Measurements from ENCODE around the gene SIRT7.

SIRT7 gene, protein sequence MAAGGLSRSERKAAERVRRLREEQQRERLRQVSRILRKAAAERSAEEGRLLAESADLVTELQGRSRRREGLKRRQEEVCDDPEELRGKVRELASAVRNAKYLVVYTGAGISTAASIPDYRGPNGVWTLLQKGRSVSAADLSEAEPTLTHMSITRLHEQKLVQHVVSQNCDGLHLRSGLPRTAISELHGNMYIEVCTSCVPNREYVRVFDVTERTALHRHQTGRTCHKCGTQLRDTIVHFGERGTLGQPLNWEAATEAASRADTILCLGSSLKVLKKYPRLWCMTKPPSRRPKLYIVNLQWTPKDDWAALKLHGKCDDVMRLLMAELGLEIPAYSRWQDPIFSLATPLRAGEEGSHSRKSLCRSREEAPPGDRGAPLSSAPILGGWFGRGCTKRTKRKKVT
- 69.7 to 83.5 (median 76.2) reads per million in 4 experiments for total RNA-seq

DNA sequence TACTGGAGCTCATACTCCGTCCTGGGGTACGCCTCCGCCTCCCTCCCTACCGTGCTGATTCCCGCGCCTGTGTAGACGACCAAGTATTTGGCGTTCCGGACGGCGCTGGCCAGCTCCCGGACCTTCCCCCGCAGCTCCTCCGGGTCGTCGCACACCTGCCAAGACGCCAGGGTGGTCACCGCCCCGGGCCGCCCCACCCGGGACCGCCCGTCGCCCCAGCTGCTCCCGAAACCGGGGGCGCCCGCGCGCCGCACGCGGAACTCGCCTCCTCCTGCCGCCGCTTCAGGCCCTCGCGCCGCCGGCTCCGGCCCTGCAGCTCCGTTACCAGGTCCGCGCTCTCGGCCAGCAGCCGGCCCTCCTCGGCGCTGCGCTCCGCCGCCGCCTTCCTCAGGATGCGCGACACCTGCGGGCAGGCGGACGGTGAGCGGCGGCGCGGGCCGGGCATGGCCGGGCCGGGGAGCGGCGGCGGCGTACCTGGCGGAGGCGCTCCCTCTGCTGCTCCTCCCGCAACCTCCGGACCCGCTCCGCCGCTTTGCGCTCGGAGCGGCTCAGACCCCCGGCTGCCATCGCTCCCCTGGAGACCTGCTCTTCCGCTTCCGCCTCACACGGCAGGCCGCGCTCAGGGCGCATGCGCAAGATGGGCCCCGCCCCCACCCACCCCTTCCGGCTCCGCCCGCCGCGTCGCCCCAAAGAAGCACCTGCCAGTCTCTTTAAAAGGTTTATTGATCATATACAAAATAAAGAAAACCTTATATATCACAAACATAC is at the start of gene SIRT7:
SIRT7 (minus strand) TSS at position 612 of the 768 bp plus-strand sequence; CDS start at position 567, 45 bp downstream.
- peak; percentile 88 for DNase-seq

GRCh38 chr17:81967244-81967532 is 49.2 kb upstream of the SIRT7 start:
- DNase-seq: no peak

GRCh38 chr17:81966343-81967243 is 48.6 kb upstream of the SIRT7 start:
- DNase-seq: no peak

DNA sequence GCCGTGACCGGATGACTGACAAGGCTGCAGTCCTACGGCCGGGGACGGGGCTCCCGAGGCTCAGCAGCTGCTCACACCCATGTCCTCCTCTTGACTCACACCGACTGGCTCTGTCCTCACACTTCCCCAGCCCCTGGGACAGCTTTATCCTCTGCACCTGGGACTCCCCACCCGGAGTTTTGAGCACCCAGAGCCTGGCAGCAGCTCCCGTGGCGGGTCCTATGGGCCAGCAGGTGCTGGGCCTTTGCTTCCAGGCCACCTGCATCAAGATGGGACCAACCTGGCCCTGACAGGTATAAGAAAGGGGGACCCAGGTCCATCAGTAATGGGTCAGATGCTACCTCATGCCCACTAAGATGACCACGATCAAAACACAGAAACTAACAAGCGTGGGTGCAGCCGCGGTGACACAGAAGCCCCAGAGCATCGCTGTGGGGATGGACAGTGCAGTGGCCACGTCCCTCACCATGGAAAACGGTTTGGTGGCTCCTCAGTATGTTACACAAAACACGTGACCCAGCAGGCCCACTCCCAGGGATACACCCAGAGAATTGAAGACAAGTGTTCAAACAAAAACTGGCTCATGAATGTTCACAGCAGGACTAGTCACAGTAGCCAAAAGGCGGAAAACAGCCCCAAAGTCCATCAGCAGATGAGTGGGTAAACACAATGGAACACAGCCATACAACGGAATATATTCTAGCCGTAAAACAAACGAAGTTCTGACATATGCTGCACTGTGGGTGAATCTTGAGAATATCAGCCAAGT is 46.3 kb upstream of the SIRT7 start:
- no peak for DNase-seq

DNA sequence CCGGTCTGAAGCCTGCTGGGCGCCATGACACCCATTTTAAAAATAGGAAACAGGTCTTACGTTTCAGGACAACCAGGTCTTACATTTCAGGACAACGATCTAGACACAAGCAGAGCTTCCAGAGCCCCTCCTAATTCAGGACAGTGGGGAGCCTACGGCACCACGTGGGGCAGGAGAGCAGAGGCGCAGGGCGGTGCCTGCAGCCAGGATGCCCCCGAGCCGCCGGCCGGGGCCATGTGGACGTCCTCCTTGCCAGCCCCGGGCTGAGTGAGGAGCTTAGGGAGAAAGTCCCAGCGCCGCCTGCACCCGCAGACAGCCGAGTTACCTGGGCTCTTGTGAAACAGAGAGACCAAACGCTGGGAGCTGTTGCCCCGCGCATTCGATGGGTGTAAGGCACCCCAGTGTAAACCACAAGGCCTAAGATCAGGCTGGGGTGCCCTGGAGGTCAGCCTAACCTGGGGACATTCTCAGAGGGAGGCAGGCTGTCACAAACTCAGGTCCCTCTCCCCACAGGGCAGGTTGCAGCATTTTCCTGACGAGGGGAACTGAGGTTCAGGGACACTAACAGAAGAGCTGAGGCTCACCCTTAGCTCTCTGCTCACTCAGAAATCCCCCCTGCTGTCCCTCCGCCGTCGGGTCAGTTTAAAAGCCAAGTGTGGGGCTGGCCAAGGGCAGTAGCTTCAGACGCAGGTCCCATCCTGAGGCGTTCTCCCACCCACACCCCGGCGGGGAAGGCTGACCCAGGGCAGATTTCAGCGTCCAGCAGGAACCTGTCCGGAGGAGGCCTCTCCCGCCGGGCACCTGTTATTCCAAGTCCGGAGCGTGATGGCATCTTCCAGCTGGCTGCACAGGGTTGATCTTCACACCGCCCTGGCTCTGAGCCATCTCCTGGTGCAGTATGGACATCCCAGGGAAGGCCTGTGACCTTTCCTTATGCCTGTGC is 44.8 kb upstream of the SIRT7 start:
- DNase-seq: no peak

DNA sequence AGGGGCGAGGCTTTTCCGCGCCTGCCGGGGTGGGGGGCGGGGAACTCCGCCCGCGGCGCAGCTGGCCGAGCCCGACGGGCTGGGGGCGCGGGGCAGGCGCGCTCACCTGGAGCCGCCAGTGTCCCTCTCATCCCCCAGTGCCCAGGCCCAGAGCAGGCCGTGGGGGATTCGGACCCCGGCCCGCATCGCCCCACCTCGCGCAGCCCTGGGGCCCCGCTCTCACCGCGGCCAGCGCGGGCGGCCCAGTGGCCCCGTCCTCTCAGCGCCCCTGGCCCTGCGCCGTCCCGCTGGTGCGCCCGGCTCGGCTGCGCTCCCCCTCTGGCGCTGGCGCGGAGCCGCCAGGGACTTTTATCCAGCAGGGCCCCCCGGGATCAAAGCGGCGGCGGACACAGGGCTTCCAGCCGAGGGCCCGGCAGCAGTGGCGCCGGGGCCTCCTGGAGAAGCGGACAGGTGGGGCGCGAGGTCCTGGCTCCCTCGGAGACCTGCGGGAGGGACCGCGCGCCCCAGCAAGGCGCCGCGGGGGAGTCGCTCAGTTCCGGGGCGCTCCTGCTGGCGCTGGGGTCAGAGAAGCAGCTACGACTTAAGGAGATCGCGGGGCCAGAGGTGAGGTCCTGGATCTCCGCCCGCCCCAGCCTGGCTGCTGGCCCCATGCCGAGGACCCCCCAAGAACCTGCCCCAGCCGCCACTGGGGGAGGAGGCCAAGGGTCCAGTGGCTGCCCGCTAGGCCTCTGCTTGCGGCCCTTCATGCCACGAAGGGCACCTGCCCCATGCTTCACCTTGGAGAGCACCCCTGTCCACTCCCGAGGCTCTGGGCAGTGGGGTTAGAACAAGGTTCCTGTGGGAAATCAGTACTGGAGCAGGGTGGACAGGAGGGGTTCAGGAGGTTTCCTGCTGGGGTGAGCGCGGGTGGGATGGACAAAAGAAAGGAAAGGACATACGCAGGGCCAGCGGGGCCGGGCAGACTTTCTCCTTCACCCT is 43.8 kb upstream of the SIRT7 start:
- no peak for DNase-seq

GRCh38 chr17:81961087-81961511 is 43.1 kb upstream of the SIRT7 start, which contains the start of gene NOTUM:
TSS of gene NOTUM (minus strand) at chr17:81961187. CDS start at chr17:81960909, 278 bp downstream.
- no peak for DNase-seq

GRCh38 chr17:81960130-81960958 is 42.4 kb upstream of the SIRT7 start:
- no peak for DNase-seq

DNA sequence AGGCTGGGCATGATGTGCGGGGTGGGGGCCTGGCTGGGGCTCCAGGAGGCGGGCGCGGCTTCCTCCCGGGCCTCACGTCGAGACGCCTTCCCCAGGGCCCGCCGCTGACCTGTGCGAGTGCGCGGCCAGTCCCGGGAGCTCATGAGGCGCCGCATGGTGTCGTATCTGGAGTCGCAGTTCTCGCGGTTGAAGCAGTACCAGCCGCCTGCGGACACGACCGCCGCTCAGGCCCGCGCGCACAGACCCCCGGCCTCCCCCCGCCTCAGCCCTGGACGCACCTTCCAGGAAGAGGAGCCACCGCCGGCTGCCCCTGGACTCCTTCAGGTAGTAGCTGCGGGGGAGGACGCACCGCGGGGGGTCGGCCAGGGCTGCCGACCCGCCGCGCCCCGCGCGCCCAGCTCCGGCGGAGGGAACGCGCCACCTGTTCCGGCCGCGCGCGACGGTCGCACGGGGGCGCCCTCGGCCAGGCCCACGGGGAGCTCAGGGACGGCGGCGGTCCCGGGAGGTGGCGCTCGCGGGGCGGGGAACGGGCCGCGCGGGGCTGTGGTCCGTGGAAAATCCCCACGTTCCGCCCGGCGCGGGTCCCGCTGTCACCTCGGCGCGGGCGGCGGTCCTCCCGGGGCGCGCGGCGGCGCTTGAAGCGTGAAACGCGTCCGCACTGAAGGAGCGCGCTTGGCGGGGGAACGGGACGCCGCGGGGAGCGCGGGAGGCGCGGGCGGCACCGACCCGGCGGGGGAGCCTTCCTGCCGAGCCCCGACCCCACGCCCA is 41.6 kb upstream of the SIRT7 start:
- DNase-seq: peak; percentile 76

GRCh38 chr17:81958633-81959342 is 40.8 kb upstream of the SIRT7 start:
- no peak for DNase-seq

GRCh38 chr17:81957691-81958432 is 39.9 kb upstream of the SIRT7 start:
- no peak for DNase-seq

GRCh38 chr17:81956607-81957589 is 38.9 kb upstream of the SIRT7 start:
- DNase-seq: no peak

DNA sequence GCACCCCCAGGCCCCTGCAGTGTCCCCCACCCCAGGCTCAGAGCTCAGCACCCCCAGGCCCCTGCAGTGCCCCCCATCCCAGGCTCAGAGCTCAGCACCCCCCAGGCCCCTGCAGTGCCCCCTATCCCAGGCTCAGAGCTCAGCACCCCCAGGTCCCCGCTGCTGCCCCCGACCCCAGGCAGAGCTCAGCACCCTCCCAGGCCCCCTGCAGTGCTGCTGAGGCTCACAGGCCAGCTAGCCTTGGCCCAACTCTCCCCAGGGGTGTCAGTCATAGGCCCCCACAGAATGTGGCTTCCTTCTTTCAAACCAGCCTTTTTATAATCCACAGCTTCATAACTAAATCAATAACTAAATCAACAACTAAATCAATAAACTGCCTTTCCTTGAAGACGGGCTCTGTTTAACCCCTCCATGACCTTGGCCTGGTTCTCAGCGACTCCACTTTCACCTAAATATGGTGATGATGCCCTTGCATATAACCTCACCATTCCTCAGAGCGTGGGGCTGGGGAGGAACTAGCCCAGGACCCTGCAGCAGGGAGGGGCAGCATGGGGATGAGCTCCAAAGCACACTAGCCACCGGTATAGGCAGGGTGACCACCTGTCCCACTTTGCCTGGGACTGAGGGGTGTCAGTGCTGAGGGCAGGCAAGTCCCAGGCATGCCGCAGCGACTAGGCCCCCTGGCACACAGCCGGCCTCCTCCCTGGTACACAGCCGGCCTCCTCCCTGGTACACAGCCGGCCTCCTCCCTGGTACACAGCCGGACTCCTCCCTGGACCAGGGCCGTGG is 38.0 kb upstream of the SIRT7 start:
- no peak for DNase-seq

GRCh38 chr17:81955058-81955681 is 37.2 kb upstream of the SIRT7 start:
- DNase-seq: no peak
